ENCODE data around the gene BTC.
"Not testable (repeated sequence)": the region's sequence is repeated elsewhere in the genome, so short reads cannot be mapped to it uniquely, and the experiment has no call there.

Gene BTC

GRCh38 chr4:74757136-74757535, 37.2 kb downstream of the BTC start:
- DNase-seq (ENCODE audit: low spot score) = no peak

- DNase-seq (ENCODE audit: low spot score) = no peak
Measured at GRCh38 chr4:74755486-74755885, 38.8 kb downstream of the BTC start.

GRCh38 chr4:74754218-74754617, 40.1 kb downstream of the BTC start:
- no peak for DNase-seq (ENCODE audit: low spot score)

- no peak for DNase-seq (ENCODE audit: low spot score)
Measured at GRCh38 chr4:74752798-74753197, 41.5 kb downstream of the BTC start.

- no peak for DNase-seq (ENCODE audit: low spot score)
Measured at GRCh38 chr4:74751856-74752255, 42.5 kb downstream of the BTC start.

GRCh38 chr4:74751247-74751646, 43.1 kb downstream of the BTC start:
- no peak for DNase-seq (ENCODE audit: low spot score)

- no peak for DNase-seq (ENCODE audit: low spot score)
Measured at GRCh38 chr4:74742185-74742584, 52.1 kb downstream of the BTC start.

- DNase-seq (ENCODE audit: low spot score) = no peak
Measured at GRCh38 chr4:74738464-74739143, 55.7 kb downstream of the BTC start.

- DNase-seq (ENCODE audit: low spot score) = no peak
Measured at GRCh38 chr4:74734995-74735394, 59.3 kb downstream of the BTC start.

- no peak for DNase-seq (ENCODE audit: low spot score)
Measured at GRCh38 chr4:74733756-74734155, 60.6 kb downstream of the BTC start.

GRCh38 chr4:74724979-74725378, 69.3 kb downstream of the BTC start:
- DNase-seq (ENCODE audit: low spot score) = no peak

GRCh38 chr4:74716436-74716765, 77.9 kb downstream of the BTC start:
- DNase-seq (ENCODE audit: low spot score) = no peak

- DNase-seq (ENCODE audit: low spot score) = no peak
Measured at GRCh38 chr4:74715706-74716435, 78.5 kb downstream of the BTC start.

- DNase-seq (ENCODE audit: low spot score) = no peak
Measured at GRCh38 chr4:74714611-74715130, 79.7 kb downstream of the BTC start.

- not testable (repeated sequence) for DNase-seq (ENCODE audit: low spot score)
Measured at GRCh38 chr4:74708135-74708534, 86.2 kb downstream of the BTC start.

All from CD4-positive, alpha-beta T cell treated with Interleukin-2 at 100 ng/mL for 4 hours (primary cell).